ENCODE results near the gene COQ5.
"Not testable (repeated sequence)": the region's sequence is repeated elsewhere in the genome, so short reads cannot be mapped to it uniquely, and the experiment has no call there.

The COQ5 gene

GRCh38 chr12:120536064-120536791, 7.3 kb upstream of the COQ5 start:
- Histone ChIP-seq H3K4me3 (ENCODE audit: severe bottlenecking) (peak overlapping the region; percentile 67), H3K36me3 (ENCODE audit: low read depth) (peaks cover 42% of the 10 kb centered on the region)
- TF ChIP-seq CTCF (IDR thresholded peaks at IDR 0.05; ENCODE audit: poor library complexity, severe bottlenecking): no peak

DNA sequence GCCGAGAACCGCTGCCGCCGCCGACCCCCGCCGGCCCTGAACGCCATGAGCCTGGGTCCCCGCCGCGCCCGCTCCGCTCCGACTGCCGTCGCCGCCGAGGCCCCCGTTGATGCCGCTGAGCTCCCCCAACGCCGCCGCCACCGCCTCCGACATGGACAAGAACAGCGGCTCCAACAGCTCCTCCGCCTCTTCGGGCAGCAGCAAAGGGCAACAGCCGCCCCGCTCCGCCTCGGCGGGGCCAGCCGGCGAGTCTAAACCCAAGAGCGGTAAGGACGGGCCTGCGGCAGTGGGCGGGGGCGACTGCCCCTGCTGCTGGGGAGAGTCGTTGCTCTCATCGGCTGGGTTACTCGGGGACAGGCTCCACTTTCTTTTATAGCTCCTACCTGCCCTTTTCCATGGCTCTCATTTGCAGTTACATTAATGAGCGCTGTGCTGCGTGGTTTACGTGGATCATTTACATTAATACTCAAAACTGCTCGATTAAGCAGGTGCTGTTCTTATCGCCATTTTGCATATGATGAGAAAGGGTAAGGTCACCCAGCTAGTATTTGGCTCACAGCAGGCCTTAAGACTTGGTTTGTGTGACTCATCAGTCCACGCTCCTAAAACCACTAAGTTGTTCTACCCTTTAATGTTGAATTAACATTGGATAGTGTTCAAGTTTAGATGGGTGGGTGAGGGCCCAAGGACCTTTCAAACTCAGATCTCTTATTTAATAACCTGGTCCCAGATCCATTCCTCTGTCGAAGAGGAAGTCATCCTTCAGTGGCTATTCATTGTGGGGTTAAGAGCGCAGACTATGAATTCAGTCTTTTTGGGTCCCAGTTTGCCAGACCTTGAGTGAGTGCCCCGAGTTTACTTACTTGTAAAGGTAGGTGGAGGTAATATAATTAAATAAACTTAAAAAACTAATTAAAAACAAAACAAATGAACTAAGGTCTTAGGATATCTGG, 6.0 kb upstream of the COQ5 start:
- DNase-seq (ENCODE audit: low spot score): no peak
- peak overlapping the region; percentile 81 for H3K27ac ChIP-seq (ENCODE audit: poor library complexity, severe bottlenecking)
- H3K4me3 ChIP-seq (ENCODE audit: severe bottlenecking): peak overlapping the region; percentile 67
- no peak for TF ChIP-seq CTCF (IDR thresholded peaks at IDR 0.05; ENCODE audit: poor library complexity, severe bottlenecking)
- ATAC-seq (ENCODE audit: low read depth): peak; percentile 67
- H3K36me3 ChIP-seq (ENCODE audit: low read depth): peaks cover 38% of the 10 kb centered on the region
- no peaks in the 10 kb centered on the region for H3K27me3 ChIP-seq (ENCODE audit: insufficient read depth, poor library complexity, severe bottlenecking)
- H3K4me1 ChIP-seq (ENCODE audit: insufficient read depth, poor library complexity, severe bottlenecking): peaks cover 36% of the 10 kb centered on the region
- H3K9me3 ChIP-seq (ENCODE audit: severe bottlenecking): no peaks in the 10 kb centered on the region

More at GRCh38 chr12:120536064-120536791, 7.3 kb upstream of the COQ5 start:
- ATAC-seq (ENCODE audit: low read depth) (no peak), DNase-seq (ENCODE audit: low spot score) (no peak)
- Histone ChIP-seq H3K27me3 (ENCODE audit: insufficient read depth, poor library complexity, severe bottlenecking) (no peaks in the 10 kb centered on the region), H3K4me1 (ENCODE audit: insufficient read depth, poor library complexity, severe bottlenecking) (peaks cover 36% of the 10 kb centered on the region), H3K27ac (ENCODE audit: poor library complexity, severe bottlenecking) (peak overlapping the region; percentile 81), H3K9me3 (ENCODE audit: severe bottlenecking) (no peaks in the 10 kb centered on the region)

DNA sequence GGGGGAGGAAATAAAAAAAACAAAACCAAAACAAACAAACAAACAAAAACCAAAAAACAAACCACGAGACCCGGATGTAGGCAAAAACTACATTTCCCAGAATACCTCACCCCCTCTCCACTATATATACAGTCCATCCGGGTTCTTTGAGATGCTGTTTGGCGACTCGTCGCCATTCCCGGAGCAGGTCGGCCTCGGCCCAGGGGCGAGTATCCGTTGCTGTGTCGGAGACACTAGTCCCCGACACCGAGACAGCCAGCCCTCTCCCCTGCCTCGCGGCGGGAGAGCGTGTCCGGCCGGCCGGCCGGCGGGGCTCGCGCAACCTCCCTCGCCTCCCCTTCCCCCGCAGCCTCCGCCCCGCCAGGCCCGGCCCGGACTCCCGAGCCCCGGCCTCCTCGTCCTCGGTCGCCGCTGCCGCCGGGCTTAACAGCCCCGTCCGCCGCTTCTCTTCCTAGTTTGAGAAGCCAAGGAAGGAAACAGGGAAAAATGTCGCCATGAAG, 5.3 kb upstream of the COQ5 start, which contains the start of gene RNF10:
Gene RNF10, plus strand, starts transcription at position 154 of the 500 bp plus-strand sequence. CDS start 456 bp downstream, outside the sequence.
- H3K9me3 ChIP-seq (ENCODE audit: severe bottlenecking): no peaks in the 10 kb centered on the region
- peaks cover 36% of the 10 kb centered on the region for H3K36me3 ChIP-seq (ENCODE audit: low read depth)
- no peaks in the 10 kb centered on the region for H3K27me3 ChIP-seq (ENCODE audit: insufficient read depth, poor library complexity, severe bottlenecking)
- DNase-seq (ENCODE audit: low spot score): peak; percentile 73
- peak within 1 kb of the TSS; percentile 67 for H3K4me3 ChIP-seq (ENCODE audit: severe bottlenecking)
- peaks cover 33% of the 10 kb centered on the region for H3K4me1 ChIP-seq (ENCODE audit: insufficient read depth, poor library complexity, severe bottlenecking)
- TF ChIP-seq CTCF (IDR thresholded peaks at IDR 0.05; ENCODE audit: poor library complexity, severe bottlenecking): no peak
- ATAC-seq (ENCODE audit: low read depth): peak; percentile 60
- peak within 1 kb of the TSS; percentile 81 for H3K27ac ChIP-seq (ENCODE audit: poor library complexity, severe bottlenecking)

DNA sequence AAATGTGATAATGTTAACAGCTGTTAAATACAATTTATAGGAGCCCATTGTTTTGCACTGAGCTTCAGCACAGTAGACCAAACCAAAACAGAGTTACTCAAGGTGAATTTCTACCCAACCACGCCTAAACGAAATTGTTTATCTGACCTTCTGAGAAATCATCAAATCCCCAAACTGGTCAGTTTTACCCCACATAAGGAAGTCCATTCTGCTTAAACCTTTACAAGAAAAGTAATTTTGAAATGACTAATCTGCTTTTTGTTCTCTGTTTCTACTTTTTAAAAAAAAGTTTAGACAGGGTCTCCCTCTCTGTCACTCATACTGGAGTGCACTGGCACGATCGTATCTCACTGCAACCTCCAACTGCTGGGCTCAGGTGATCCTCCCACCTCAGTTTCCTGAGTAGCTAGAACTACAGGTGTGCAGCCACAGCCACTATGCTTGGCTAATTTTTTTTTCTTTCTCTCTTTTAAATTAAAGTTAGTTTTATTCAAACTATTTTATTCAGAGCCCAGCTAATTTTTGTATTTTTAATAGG, 3.8 kb upstream of the COQ5 start:
- H3K9me3 ChIP-seq (ENCODE audit: severe bottlenecking): no peaks in the 10 kb centered on the region
- no peak overlapping the region for H3K4me3 ChIP-seq (ENCODE audit: severe bottlenecking)
- H3K4me1 ChIP-seq (ENCODE audit: insufficient read depth, poor library complexity, severe bottlenecking): peaks cover 18% of the 10 kb centered on the region
- TF ChIP-seq CTCF (IDR thresholded peaks at IDR 0.05; ENCODE audit: poor library complexity, severe bottlenecking): no peak
- ATAC-seq (ENCODE audit: low read depth): no peak
- H3K36me3 ChIP-seq (ENCODE audit: low read depth): peaks cover 25% of the 10 kb centered on the region
- no peaks in the 10 kb centered on the region for H3K27me3 ChIP-seq (ENCODE audit: insufficient read depth, poor library complexity, severe bottlenecking)
- H3K27ac ChIP-seq (ENCODE audit: poor library complexity, severe bottlenecking): no peak overlapping the region
- DNase-seq (ENCODE audit: low spot score): no peak

- Histone ChIP-seq H3K4me3 (ENCODE audit: severe bottlenecking) (peak overlapping the region; percentile 81), H3K27ac (ENCODE audit: poor library complexity, severe bottlenecking) (peak overlapping the region; percentile 75), H3K4me1 (ENCODE audit: insufficient read depth, poor library complexity, severe bottlenecking) (peaks cover 14% of the 10 kb centered on the region)
- not testable (repeated sequence) for H3K27me3 ChIP-seq (ENCODE audit: insufficient read depth, poor library complexity, severe bottlenecking); H3K36me3 ChIP-seq (ENCODE audit: low read depth); DNase-seq (ENCODE audit: low spot score); ATAC-seq (ENCODE audit: low read depth); H3K9me3 ChIP-seq (ENCODE audit: severe bottlenecking)
These were observed 1.4 kb upstream of the COQ5 start for GRCh38 chr12:120530418-120530761.

Data from RWPE2 (cell line).